HG02759 (cell line): ENCODE results near the gene CXCR3.
"Not testable (repeated sequence)": the region's sequence is repeated elsewhere in the genome, so short reads cannot be mapped to it uniquely, and the experiment has no call there.

Experiments used
- ATAC-seq: cut with Tn5 transposase; IDR thresholded peaks from one replicate; pipeline ENCODE4 v1.9.1; 2021; ENCODE audit warnings: mild to moderate bottlenecking, moderate library complexity; ENCODE audit not compliant: unreplicated experiment

Gene CXCR3

DNA sequence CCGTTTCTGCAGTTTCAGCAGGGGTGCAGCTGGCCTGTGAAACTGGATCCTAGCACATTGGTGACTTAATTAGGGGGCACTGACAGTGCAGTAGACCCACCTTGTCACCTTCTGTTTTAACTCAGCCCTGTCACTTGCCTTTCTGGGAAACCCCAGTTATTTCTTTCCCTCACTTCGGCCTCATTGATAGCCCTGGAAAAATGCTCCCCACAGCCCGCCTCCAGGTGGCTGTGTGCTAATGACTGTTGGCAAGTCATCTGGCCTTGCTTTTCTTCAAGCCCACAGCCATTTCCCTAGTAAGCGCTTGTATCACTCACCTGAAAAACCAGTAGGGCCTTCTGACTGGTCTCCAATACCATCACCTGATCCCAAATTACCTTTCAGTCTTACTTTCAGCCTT lies 3.3 kb downstream of the CXCR3 start:
- ATAC-seq, result no peak

DNA sequence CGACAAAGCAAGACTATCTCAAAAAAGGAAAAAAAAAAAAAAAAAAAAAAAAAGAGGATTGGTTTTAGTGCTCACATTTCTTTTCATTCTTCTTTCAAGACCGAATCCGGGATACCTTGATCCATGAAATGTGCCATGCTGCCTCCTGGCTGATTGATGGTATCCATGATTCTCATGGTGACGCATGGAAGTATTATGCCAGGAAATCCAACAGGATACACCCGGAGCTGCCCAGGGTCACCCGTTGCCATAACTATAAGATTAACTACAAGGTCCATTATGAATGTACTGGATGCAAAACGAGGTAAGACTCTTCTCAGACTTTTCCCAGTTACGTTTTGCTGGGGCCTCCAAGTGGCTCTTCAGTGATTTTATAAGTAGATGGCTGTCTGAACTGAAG lies 6.1 kb downstream of the CXCR3 start:
- ATAC-seq, result no peak

DNA sequence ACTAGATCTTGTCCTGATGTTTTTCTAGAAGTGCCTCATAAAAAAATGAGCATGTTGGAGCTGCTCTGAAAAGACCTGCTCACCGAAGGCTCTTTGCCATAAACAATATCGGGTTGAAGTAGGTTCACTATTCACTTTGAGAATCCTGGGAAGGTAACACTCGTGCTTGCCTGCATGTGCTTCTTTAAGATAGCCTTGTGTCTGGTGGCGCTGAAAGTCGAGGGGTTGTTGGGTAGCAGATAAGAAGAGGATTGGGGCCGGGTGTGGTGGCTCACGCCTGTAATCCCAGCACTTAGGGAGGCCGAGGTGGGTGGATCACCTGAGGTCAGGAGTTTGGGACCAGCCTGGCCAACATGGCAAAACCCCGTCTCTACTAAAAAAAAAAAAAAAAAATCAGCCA lies 6.6 kb downstream of the CXCR3 start:
- not testable (repeated sequence) for ATAC-seq

DNA sequence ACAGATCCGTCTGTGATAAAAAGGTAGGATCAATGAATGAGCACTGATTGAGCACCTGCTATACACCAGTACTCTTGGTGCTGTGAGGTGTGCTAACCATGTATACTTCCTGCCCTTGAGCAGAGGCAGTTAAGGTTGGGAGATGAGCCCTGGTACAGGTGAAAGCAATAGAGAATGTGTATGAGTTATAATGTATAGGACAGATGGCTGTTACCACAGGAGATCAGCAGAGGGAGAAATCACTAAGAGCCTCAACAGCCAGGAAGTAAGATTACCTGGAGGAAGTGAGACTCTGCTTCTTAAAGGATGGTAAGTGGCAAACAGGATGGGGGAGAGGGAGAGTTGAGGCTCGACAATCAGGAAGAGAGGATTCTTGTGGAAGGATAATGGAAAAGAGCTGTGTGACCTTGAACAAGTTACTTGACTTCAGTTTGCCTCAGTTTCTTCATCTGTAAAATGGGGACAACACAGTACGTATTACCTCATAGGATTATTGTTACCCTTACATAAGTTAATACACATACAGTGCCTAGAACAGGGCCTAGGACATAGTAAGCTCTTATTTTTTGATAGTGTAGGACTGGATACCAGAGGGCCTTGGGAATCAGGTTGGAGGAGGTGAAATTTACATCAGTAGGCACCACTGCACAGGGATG lies 9.1 kb downstream of the CXCR3 start:
- no peak for ATAC-seq

DNA sequence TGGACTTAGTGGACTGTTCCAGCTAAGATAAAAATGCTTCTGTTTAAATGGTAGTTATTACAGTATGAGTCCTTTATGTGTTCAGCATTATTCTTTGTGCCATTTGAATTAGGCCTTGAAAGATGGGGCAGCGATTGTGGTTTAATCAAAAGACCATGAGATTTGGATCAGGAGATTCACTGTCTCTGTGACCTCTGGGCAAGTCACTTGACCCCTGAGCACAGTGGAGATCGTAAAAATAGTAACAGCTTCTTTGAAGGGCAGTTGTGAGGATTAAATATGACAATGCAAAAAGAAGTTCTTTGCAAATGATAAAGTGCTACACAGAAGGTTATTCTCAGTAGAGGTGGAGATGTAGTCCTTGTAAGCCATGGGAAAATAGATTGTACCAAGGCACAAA lies 10.8 kb downstream of the CXCR3 start:
- ATAC-seq, result no peak

DNA sequence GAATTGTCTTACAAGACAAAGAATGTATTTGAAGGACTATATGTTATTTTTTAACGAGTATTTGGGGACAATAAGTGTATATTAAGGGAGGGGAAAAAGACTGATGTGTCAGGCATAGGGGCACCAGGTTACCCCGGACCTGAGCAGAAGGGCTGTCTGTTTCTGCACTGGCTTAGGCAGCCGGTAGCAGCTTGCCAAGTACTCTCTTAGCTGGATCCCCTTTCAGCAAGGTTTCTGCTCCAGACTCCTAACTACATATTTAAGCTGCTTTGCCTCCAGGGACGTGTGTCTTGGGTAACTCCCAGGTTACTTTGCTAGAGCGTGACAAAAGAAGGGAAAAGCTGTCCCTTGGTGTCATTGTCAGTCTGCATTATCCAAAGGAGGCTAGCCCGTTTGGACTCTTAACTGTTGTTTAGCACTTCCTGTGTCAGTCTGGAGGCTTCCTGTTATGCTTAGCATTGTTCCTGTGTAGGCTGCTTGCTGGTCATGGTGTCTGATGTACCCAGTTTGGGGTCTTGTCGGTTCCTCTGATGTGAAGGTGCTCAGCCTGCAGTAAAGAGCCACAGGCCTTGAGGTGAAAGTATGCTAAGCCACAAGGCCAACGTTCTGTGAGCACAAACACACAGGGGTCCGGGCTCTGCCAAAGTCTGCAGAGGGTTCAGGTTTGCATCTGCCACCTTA lies 11.6 kb downstream of the CXCR3 start:
- ATAC-seq, result no peak

DNA sequence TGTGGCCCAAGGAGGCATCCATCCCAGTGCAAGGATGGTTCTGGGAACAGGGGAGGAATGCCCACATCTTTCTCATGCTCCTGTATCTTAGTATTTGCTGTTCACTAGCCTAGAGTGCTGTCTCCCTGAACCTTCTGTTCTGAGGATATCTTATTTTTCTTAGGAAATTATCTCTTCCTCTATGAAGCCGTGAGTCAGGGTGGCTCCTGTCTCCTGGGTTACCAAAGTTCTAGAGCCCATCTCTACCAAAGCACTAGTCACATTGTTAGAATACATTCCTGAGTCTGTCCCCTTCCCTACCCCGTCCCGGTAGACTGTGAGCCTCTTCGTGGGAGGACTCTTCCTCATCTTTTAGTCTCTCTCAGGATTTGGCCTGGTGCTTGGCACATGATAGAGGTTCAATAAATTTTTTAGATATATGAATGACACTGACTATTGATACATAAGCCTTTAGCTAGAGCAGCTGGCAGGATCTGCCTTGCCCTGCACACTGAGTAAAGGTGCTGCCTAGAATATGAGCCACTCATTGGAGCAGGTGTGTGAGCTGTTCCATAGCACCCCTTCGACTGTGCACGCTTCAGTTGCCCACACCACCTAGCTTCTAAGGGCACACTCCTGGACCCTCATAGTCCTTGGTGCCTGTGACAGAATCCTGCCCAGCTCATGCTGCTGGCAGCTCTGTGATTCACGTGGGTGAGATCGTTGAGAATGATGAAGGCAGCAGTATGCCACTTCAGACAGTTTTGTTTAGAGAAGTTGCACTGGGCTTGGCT lies 13.3 kb downstream of the CXCR3 start:
- ATAC-seq, result no peak

DNA sequence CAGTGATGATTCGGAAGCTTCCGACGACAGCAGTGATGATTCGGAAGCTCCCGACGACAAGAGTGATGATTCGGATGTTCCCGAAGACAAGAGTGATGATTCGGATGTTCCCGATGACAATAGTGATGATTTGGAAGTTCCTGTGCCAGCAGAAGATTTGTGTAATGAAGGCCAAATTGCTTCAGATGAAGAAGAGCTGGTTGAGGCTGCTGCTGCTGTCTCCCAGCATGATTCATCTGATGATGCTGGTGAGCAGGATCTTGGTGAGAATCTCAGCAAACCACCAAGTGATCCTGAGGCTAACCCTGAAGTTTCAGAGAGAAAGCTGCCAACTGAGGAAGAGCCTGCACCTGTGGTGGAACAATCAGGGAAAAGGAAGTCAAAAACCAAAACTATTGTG lies 14.2 kb downstream of the CXCR3 start:
- no peak for ATAC-seq

DNA sequence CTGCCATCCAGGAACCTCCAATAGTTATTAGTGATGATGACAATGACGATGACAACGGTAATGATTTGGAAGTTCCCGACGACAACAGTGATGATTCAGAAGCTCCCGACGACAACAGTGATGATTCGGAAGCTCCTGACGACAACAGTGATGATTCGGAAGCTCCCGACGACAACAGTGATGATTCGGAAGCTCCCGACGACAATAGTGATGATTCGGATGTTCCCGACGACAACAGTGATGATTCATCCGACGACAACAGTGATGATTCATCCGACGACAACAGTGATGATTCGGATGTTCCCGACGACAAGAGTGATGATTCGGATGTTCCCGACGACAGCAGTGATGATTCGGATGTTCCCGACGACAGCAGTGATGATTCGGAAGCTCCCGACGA lies 14.7 kb downstream of the CXCR3 start:
- ATAC-seq, result no peak

DNA sequence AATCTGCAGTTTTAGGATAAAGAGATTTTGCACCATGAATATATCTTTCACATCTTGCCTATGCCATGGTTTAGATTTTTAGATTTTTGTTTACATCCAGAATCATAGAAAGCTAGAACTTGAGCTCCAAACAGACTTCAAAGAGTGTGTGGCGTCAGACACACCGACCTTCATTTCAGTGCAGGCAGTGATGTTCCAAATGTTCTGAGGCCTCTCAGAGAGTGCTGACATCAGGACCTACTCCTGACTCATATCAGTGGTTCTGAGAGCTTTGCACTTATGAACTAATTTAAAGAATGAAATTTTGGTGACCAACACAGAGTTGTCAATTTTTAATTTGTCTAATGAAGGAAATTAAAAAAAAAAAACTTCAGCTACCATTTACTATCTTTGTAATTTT lies 18.3 kb downstream of the CXCR3 start:
- ATAC-seq, result no peak

DNA sequence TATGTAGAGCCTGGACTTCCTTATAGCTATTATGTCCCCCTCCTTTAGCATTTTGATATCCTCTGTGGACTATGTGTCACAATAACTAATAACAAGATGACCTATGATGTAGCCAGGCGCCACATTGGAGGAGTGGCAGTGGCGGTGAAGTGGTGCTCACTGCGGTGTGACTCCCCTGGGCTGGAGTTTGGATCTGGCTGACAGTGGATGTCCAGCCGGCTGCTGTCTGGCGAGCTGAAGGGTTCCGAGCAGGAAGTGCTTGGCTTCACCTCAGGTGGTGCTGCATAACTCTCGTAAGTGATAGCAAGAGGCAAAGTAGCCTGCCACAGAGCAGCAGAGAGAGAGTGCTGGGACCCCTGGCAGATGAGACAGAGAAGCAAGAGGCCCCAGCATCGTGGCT lies 25.1 kb downstream of the CXCR3 start:
- ATAC-seq, result not testable (repeated sequence)

DNA sequence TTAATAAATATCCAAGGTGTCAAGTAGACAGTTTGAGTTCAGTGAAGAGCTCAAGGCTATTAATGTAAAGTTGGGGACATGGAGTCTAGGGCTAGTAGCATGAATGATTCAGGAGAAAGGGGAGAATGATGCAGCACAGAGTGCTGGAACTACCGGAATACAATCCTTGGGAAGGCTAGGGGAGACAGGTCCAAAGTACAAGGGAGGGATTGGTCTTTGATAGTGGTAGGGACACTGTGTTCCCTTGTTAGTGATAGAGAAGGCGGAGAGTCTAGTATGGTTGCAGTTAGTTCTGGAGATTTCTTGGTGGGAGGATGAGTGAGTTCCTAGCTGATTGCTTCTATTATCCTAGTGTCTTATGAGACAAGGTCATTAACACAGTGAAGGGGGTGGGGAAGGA lies 31.4 kb downstream of the CXCR3 start:
- no peak for ATAC-seq

DNA sequence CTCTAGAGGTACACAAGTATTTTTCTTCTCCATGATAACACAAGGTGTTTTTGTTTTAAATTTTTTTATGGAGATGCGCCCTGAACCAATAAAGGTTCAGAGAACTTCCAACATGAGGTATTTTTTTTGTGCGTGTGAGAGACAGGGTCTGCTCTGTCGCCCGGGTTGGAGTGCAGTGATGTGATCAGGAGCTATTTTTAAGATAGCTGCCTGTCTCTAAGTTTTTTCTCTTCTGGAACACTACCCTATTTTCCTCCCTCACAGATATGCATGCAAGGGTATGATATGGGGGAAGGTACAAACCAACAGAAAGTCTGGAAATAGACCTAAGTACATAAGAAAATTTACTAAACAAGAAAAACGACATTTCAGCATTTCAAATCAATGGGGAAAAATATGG lies 37.1 kb downstream of the CXCR3 start:
- ATAC-seq, result no peak

DNA sequence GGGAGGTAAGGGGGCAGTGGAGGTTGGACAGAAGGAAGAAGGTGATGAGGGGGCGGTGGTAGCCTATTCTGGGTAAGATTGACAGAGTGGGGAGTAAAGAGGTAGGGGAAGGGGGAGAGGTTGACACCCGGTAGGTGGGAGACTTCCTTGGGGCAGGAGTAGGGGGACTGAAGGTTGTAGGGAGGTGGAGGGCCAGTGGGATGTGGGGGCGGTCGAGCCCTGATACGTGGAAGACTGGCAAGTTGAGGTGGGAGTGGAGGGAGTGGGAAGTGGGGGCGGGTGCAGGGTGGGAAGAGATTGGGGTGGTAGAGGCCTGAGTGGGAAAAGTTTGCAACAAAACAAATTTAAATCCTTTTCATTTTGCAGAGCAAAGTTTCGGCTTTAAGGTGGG lies 38.3 kb downstream of the CXCR3 start:
- ATAC-seq, result no peak

DNA sequence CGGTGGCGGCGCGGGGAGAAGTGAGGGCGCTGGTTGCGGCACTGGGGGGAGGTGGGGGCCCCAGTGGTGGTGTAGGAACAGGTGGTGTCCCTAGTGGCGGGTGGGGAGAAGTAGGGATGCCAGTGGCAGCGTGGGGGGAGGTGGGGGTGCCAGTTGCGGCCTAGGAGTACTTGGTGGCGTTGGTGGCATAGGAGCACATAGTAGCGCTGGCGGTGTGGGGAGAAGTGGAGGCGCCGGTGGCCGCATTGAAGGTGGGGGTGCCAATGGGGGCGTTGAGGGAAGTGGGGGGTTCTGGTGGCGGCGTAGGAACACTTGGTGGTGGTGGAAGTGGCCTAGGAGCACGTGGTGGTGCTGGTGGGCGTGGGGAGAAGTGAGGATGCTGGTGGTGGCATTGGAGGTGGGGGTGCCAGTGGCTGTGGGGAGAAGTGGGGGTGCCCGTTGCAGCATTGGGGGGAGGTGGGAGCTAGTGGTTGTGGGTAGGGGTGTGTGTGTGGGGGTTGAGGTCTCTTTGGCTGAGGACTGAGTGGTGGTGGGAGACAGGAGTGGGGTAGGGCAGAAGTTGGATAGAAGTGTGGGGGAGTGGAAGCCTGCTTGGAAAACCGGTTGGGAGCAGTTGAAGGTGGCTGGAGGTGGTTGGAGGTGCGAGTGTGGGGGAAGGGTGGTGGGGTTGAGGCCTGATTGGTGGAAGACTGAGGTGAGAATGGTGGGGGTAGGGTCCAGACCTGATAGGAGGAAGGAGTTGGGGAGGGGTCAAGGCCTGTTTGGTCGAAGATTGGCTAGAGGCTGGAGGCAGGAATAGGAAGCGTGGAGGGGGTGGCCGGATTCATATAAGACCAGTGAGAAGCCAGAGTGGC lies 38.9 kb downstream of the CXCR3 start:
- no peak for ATAC-seq

DNA sequence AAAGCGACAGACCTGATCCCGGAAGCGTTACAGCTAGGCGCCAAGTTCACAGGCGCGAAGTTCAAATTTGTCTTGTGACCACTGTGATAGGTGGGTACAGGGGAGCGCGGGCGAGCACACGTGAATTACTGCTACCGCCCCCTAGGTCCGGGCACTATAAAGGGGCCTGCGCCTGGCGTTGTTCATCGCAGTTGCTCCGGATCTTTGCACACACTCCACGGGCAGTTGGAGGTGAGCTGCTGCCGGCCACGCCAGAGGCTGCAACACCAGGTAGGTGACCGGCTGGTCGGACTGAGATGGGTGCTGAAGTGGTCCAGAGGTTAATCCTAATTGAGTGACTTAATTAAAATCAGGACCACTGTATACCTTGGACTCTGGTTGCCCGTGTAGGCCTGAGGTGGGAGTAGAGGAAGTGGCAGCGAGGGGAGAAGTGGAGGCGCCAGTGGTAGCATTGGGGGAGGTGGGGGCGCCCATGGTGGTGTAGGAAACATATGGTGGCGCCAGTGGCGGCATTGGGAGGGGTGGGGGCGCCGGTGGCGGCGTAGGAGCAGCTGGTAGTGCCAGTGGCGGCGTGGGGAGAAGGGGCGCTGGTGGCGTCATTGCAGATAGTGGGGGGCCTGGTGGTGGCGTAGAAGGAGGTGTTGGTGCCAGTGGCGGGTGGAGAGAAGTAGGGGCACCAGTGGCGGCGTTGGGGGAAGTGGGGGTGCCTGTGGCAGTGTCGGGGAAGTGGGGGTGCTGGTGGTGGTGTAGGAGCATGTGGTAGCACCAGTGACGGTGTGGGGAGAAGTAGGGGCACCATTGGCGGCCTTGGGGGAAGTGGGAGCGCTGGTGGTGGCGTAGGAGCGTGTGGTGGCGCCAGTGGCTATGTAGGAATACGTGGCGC lies 39.8 kb downstream of the CXCR3 start, which contains the start of gene GCNA:
TSS of gene GCNA (plus strand) at position 185 of the 883 bp plus-strand sequence. CDS start 2,385 bp downstream, outside the sequence.
- no peak for ATAC-seq

DNA sequence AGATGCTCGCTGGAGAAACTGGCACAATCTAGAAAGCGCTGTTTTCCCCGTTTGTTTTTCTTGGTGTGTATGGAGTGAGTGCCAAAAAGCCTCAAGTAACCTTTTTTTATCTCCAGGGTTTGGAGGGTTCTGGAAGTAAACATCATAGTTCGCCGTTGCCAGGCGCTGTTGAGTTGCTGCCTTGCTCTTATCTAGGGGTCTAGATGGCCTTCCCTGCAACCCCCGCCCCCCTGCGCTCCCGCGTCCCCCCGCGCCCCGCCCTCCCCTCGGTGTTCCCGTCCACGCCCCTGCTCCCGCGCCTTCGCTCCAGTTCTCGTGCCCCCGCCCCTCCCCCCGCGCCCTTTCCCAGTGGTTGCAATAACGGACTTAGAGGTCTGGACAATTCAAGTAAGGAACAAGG lies 40.6 kb downstream of the CXCR3 start:
- ATAC-seq, result no peak

DNA sequence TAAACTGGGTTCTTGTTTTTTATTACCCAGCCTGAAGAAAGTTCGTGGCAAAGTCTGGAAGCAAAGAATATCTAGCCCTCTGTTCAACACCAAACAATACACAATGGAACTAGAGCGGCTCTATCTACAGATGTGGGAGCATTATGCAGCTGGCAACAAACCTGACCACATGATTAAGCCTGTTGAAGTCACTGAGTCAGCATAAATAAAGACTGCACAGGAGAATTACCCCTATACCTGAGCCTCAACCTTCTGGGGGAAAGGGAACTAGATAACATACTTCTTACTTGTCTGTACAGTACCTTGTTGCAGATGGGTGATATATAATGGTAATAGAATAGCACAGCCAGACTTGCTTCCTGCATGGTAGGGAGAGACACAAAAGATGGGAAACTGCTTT lies 44.7 kb downstream of the CXCR3 start:
- ATAC-seq, result no peak

DNA sequence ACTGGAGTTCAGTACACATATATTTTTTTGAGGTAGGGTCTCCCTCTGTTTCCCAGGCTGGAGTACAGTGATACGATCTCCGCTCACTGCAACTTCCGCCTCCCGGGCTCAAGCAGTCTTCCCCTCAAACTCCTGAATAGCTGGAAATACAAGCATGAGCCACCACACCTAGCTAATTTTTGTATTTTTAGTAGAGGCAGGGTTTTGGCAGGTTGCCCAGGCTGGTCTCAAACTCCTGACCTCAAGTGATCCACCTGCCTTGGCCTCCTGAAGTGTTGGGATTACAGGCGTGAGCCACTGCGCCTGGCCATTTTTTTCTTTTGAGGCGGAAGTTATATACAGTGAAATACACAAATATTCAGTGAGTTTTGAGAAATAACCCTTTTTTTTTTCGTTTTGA lies 46.9 kb downstream of the CXCR3 start:
- not testable (repeated sequence) for ATAC-seq
